Mesothelial cell of epicardium (in vitro differentiated cells): Measurements from ENCODE around the gene PIEZO2. TPM values are rescaled to one million over a fixed set of nuclear protein-coding genes. Genes with fewer than 3 reads are reported as not detected.
"Not testable (repeated sequence)": the region's sequence is repeated elsewhere in the genome, so short reads cannot be mapped to it uniquely, and the experiment has no call there.

Source experiments
- DNase-seq, 2 experiments: peaks; one replicate each; pipeline ENCODE4 v3.0.0; 2021; ENCODE audit warnings: low spot score in 2 of 2; ENCODE audit not compliant: unreplicated experiment in 2 of 2
- H3K27ac Mint-ChIP-seq: 2 replicates; pipeline ENCODE4 v1.8.0; 2021; ENCODE audit warnings: mixed read lengths
- H3K27me3 Mint-ChIP-seq: 2 replicates; pipeline ENCODE4 v1.8.0; 2021; ENCODE audit warnings: low read depth, mixed read lengths
- H3K36me3 Mint-ChIP-seq: 2 replicates; pipeline ENCODE4 v1.8.0; 2021; ENCODE audit warnings: mixed read lengths
- H3K4me1 Mint-ChIP-seq: 2 replicates; pipeline ENCODE4 v1.8.0; 2021; ENCODE audit warnings: mixed read lengths
- H3K4me3 Mint-ChIP-seq: 2 replicates; pipeline ENCODE4 v1.8.0; 2021; ENCODE audit warnings: mild to moderate bottlenecking, moderate library complexity, mixed read lengths
- H3K9me3 Mint-ChIP-seq: 2 replicates; pipeline ENCODE4 v1.8.0; 2021; ENCODE audit warnings: mixed read lengths
- total RNA-seq: library from RNA; stranded (reverse); gene quantifications from 3 replicates; pipeline ENCODE4 v1.2.1, GENCODE V29; 2021
- TF ChIP-seq, protein P1 (sequence below): fragments of 200-600 bp; sonication (generic); IDR thresholded peaks from one replicate; pipeline ENCODE4 v1.5.0; 2021; ENCODE audit warnings: antibody characterized with exemption; ENCODE audit not compliant: unreplicated experiment

The PIEZO2 gene
- total RNA-seq, 1 donor from 2014 or later: 36.7 TPM

DNA sequence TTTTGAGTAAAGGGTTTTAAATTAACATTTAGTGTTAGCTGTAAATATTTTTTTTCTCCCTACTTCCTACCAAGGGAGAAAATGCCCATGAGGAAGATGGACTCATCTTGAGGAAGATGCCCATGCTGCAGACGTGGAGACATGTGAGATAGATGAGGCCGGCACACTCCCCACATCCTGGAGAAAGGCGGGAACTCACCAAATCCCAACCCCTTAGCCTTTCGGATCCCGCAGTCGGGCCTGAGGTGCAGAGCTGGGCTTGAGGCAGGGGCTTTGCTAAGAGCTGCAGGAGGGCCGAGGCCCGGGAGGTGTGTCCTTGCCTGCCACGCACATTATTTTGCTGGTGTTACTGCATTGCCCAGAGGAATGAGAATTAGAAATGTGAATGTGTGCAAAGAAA lies 485.6 kb downstream of the PIEZO2 start:
- TF ChIP-seq, protein P1, sequence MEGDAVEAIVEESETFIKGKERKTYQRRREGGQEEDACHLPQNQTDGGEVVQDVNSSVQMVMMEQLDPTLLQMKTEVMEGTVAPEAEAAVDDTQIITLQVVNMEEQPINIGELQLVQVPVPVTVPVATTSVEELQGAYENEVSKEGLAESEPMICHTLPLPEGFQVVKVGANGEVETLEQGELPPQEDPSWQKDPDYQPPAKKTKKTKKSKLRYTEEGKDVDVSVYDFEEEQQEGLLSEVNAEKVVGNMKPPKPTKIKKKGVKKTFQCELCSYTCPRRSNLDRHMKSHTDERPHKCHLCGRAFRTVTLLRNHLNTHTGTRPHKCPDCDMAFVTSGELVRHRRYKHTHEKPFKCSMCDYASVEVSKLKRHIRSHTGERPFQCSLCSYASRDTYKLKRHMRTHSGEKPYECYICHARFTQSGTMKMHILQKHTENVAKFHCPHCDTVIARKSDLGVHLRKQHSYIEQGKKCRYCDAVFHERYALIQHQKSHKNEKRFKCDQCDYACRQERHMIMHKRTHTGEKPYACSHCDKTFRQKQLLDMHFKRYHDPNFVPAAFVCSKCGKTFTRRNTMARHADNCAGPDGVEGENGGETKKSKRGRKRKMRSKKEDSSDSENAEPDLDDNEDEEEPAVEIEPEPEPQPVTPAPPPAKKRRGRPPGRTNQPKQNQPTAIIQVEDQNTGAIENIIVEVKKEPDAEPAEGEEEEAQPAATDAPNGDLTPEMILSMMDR: no peak
- Mint-ChIP-seq H3K27ac (no peak overlapping the region), H3K36me3 (no peaks in the 10 kb centered on the region), H3K9me3 (no peaks in the 10 kb centered on the region), H3K27me3 (no peaks in the 10 kb centered on the region), H3K4me1 (peaks cover 41% of the 10 kb centered on the region), H3K4me3 (no peak overlapping the region)
- no peak for DNase-seq

DNA sequence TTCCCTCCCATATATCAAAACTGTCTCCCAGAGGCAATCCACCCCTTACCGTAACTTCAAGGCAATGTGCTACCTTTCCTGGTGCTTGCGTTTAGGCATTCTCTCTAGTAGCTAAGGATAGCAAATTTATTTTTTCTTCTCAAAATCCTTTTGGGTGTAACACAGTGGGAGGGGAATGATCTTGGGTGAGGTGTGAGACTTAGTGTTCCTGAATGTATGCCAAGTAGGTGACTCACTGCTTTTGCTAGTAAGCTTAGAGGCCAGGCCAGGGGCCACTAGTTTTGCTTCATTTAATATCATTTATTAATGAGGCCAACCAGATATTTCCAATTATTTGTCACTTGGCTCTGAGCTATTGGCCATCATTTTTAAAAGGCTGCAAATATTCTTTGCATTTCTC lies 488.1 kb downstream of the PIEZO2 start:
- Mint-ChIP-seq H3K4me3 (no peak overlapping the region), H3K27ac (peak overlapping the region; percentile 96), H3K4me1 (peaks cover 47% of the 10 kb centered on the region), H3K36me3 (no peaks in the 10 kb centered on the region), H3K27me3 (no peaks in the 10 kb centered on the region), H3K9me3 (no peaks in the 10 kb centered on the region)
- no peak for DNase-seq
- TF ChIP-seq, protein P1: no peak

DNA sequence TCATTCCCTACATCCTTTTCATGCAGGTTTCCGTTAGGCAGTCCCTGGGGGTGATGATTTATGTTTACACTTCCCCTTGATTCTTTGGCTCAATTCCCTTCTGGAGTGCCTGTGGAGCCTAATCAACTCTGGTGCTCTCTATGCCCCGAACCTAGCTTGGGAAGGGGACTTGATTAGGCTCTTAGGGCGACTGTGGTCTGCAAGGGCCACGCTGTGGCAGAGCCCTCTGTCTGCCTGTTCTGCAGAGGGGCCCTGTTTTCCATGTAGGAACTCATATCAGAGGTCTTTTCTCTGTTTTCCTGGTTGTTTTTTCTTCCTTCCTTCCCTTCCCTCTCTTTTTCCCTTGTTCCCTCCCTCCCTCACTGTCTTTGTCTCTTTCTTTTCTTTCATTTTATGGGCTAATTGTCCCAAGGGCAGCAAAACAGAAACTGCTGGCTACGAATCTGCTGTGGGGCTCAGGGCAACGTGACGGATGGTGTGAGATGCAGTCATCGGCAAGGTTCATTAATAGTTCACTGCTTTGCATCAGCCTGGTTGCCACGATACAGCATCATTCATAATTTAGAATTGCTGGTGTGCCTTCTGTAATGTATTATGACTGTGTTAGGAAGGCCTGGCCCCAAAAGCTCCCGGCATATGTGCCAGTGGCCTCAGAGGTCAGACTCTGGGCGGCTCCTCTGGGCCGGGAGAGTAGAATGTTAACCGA lies 489.0 kb downstream of the PIEZO2 start:
- Mint-ChIP-seq H3K4me3 (peak overlapping the region; percentile 18), H3K36me3 (no peaks in the 10 kb centered on the region), H3K27me3 (no peaks in the 10 kb centered on the region), H3K27ac (peak overlapping the region; percentile 96), H3K9me3 (no peaks in the 10 kb centered on the region), H3K4me1 (peaks cover 47% of the 10 kb centered on the region)
- DNase-seq: no peak
- TF ChIP-seq, protein P1: no peak

DNA sequence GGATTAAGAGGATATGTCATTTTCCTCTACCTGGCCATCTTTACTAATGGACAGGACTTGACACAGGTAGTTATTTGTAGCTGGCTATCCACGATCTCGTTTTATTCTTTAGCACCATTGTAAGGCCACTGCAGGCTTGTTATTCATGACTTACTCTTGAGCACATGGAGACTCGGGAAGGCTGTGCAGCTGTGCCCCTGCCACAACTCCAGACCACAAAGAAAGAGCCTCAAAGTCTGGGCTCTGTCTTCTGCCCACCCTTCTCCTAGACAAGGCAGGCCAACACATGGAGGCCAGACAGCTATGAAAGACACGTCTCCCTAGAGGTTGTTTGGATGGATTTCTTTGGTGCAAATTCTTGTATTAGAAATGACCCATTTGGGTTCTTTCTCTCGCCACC lies 489.8 kb downstream of the PIEZO2 start:
- H3K27me3 Mint-ChIP-seq: no peaks in the 10 kb centered on the region
- peaks cover 47% of the 10 kb centered on the region for H3K4me1 Mint-ChIP-seq
- no peak for DNase-seq
- H3K4me3 Mint-ChIP-seq: no peak overlapping the region
- TF ChIP-seq, protein P1: no peak
- no peaks in the 10 kb centered on the region for H3K36me3 Mint-ChIP-seq
- peak overlapping the region; percentile 96 for H3K27ac Mint-ChIP-seq
- no peaks in the 10 kb centered on the region for H3K9me3 Mint-ChIP-seq

DNA sequence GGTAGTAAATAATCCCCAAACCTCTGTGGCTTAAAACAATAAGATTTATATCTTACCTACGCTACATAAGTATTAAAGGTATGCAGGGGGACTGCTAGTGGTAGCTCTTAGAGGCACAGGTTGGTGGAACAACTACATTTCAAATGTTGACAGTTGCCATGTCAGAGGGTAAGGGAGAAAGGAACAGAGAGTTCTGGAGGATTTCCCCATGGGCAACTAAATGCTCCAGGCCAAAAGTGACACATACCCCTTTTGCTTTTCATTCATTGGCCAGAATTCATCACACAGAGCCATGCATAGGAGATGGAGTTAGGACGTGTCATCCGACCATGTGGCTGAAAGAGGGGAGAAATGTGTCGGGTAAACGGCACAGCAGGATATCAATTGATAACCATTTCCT lies 490.4 kb downstream of the PIEZO2 start:
- Mint-ChIP-seq H3K4me1 (peaks cover 47% of the 10 kb centered on the region), H3K36me3 (no peaks in the 10 kb centered on the region), H3K27ac (peak overlapping the region; percentile 96), H3K4me3 (no peak overlapping the region), H3K27me3 (no peaks in the 10 kb centered on the region), H3K9me3 (no peaks in the 10 kb centered on the region)
- DNase-seq: no peak
- TF ChIP-seq, protein P1: no peak

DNA sequence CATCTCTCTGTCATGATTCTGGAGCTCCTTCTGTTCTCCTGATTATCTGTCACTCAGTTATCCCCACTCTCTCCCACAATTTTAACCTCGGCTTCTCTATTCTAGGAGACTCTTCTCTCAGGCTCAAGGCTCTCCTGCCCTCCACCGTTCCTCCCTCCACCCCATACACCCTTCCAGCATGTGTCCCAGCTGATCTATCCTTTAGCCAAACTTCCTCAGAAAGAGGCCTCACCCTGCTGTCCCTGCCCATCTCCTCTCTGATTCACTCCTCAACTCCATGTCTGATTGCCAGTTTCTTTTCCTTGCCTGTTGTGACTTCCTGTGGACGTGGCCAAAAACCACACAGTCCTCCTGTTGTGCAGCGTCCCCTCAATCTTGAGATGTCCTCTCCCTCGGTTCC lies 505.4 kb downstream of the PIEZO2 start:
- H3K36me3 Mint-ChIP-seq, H3K4me3 Mint-ChIP-seq, H3K9me3 Mint-ChIP-seq, DNase-seq, H3K4me1 Mint-ChIP-seq, H3K27ac Mint-ChIP-seq, H3K27me3 Mint-ChIP-seq: not testable (repeated sequence)

DNA sequence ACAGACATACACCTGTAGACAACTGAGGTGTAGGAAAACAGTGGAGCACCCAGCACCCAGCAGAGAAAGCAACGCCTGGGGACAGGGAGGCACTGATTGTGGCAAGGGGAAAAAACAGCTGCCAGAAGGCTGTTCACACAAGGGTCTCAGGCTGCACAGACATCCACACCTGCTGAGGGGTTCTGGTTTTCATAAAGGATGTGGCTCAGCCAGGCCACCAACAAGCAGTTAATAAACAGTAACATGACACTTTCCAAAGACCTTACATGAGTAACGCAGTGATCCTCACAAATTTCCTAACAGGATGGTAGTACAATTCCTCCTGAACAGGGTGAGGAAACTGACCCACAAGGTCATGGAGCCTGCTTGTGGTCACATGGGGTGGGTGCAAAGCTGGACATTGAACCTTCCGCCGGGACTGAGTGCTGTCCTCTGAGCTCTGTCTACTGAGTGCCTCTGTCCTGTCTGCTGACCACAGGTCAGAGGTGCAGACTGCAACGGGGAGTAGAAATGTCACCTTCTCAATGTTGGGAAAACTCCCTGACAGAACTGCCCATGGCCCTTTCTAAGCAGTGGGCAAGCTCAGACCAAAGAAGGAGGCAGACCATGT lies 506.3 kb downstream of the PIEZO2 start:
- H3K36me3 Mint-ChIP-seq, H3K27ac Mint-ChIP-seq, H3K4me3 Mint-ChIP-seq, DNase-seq, H3K27me3 Mint-ChIP-seq, H3K9me3 Mint-ChIP-seq, H3K4me1 Mint-ChIP-seq: not testable (repeated sequence)

DNA sequence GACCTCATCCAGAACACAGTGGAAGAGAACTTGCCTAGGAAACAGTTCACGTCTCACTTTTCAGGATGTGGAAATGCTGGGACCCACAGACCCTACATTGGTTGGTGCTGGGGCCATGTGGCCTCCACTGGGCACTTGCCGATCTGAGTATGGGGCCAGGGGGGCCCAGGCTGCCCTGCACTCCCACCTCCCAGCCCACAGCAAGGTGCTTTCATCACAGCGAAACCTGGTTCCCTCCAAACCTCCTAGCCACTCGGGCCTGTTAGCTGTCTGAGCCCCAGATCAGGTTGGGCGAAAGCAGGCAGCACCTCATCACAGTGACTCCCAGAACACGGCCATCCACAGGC lies 510.9 kb downstream of the PIEZO2 start:
- not testable (repeated sequence) for H3K36me3 Mint-ChIP-seq, H3K4me1 Mint-ChIP-seq, H3K27ac Mint-ChIP-seq

DNA sequence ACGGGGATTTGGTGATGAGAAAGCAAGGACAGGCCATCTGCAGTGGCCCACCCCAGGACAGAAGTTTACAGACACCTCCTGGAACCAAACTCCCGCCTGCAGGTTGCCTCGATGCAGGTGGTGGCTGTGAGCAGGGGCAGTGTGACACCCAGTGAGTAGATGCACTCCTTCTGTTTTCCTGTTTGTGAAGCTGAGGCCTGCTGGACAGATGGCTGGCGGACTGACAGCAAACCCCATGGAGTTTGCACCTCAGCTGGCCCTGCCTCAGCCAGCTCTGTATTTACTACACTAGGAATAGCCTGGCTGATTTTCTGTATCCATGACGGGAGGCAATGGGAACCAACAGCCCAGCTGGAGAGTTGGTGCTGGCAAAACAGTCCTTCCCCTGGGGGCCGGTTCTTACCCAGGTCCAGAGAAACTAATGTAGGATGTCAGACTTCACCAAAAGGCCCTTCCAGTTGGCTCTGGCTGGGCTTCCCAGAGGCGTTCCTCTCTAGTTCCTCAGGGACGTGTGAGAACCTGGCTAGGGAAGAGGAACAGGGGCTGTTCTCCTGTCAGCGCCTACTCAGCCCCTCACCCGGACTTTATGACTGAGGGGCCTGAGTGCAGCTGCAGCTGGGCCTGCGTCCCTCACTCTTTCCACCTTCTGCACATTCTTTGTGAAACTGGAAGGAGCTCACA lies 511.4 kb downstream of the PIEZO2 start:
- not testable (repeated sequence) for H3K4me1 Mint-ChIP-seq, H3K27ac Mint-ChIP-seq, H3K36me3 Mint-ChIP-seq, H3K9me3 Mint-ChIP-seq, DNase-seq, H3K27me3 Mint-ChIP-seq, H3K4me3 Mint-ChIP-seq

More for the DNA sequence above, 510.9 kb downstream of the PIEZO2 start:
- not testable (repeated sequence) for H3K9me3 Mint-ChIP-seq, H3K4me3 Mint-ChIP-seq, DNase-seq, H3K27me3 Mint-ChIP-seq
